ENCODE measurements around the gene RPAIN.
"Not testable (repeated sequence)": the region's sequence is repeated elsewhere in the genome, so short reads cannot be mapped to it uniquely, and the experiment has no call there.

RPAIN gene

GRCh38 chr17:5429191-5429887 lies 9.4 kb downstream of the RPAIN start:
- DNase-seq (ENCODE audit: low read depth in 2 of 2), result no peak

GRCh38 chr17:5430413-5430999 lies 10.5 kb downstream of the RPAIN start:
- no peak for DNase-seq (ENCODE audit: low read depth in 2 of 2)

- DNase-seq (ENCODE audit: low read depth in 2 of 2), result not testable (repeated sequence)
These were observed 11.3 kb downstream of the RPAIN start for GRCh38 chr17:5431234-5431633.

- no peak for DNase-seq (ENCODE audit: low read depth in 2 of 2)
These were observed 12.1 kb downstream of the RPAIN start for GRCh38 chr17:5431949-5432556.

GRCh38 chr17:5434984-5435383 lies 15.0 kb downstream of the RPAIN start:
- no peak for DNase-seq (ENCODE audit: low read depth in 2 of 2)

GRCh38 chr17:5435781-5436315 lies 15.9 kb downstream of the RPAIN start:
- not testable (repeated sequence) for DNase-seq (ENCODE audit: low read depth in 2 of 2)

GRCh38 chr17:5437721-5438317 lies 17.8 kb downstream of the RPAIN start:
- no peak for DNase-seq (ENCODE audit: low read depth in 2 of 2)

- DNase-seq (ENCODE audit: low read depth in 2 of 2), result peak; percentile 78 to 88
These were observed 18.9 kb downstream of the RPAIN start, which contains the start of gene C1QBP for GRCh38 chr17:5438716-5439445. Gene C1QBP (minus strand): TSS chr17:5439155. CDS start chr17:5439073, 82 bp downstream.

- DNase-seq (ENCODE audit: low read depth in 2 of 2), result no peak
These were observed 19.4 kb downstream of the RPAIN start for GRCh38 chr17:5439446-5439764.

GRCh38 chr17:5443728-5444127 lies 23.7 kb downstream of the RPAIN start:
- DNase-seq (ENCODE audit: low read depth in 2 of 2), result no peak

GRCh38 chr17:5444209-5444608 lies 24.2 kb downstream of the RPAIN start:
- no peak for DNase-seq (ENCODE audit: low read depth in 2 of 2)

GRCh38 chr17:5446786-5447185 lies 26.8 kb downstream of the RPAIN start:
- DNase-seq (ENCODE audit: low read depth in 2 of 2), result no peak

- DNase-seq (ENCODE audit: low read depth in 2 of 2), result no peak
These were observed 44.9 kb downstream of the RPAIN start for GRCh38 chr17:5464717-5465507.

GRCh38 chr17:5466295-5466694 lies 46.3 kb downstream of the RPAIN start:
- no peak for DNase-seq (ENCODE audit: low read depth in 2 of 2)

- DNase-seq (ENCODE audit: low read depth in 2 of 2), result no peak
These were observed 47.4 kb downstream of the RPAIN start for GRCh38 chr17:5467416-5467815.

GRCh38 chr17:5468075-5468473 lies 48.1 kb downstream of the RPAIN start:
- DNase-seq (ENCODE audit: low read depth in 2 of 2), result peak in 1 of 2 experiments; percentile 11

- DNase-seq (ENCODE audit: low read depth in 2 of 2), result no peak
These were observed 52.5 kb downstream of the RPAIN start for GRCh38 chr17:5472511-5472910.

GRCh38 chr17:5473906-5474305 lies 53.9 kb downstream of the RPAIN start:
- no peak for DNase-seq (ENCODE audit: low read depth in 2 of 2)

GRCh38 chr17:5478992-5479391 lies 59.0 kb downstream of the RPAIN start:
- DNase-seq (ENCODE audit: low read depth in 2 of 2), result no peak

GRCh38 chr17:5480962-5481361 lies 61.0 kb downstream of the RPAIN start:
- DNase-seq (ENCODE audit: low read depth in 2 of 2), result no peak

GRCh38 chr17:5481451-5481850 lies 61.5 kb downstream of the RPAIN start:
- no peak for DNase-seq (ENCODE audit: low read depth in 2 of 2)

All from stimulated activated CD4-positive, alpha-beta T cell treated with anti-CD3 and anti-CD28 coated beads, Interleukin-12 subunit alpha, Interleukin-12 subunit beta, amount 100 ng/mL, for 24 hours (primary cell).